HG02973 (cell line): ENCODE results near the gene TMEM59L.

Experiments used
- ATAC-seq: cut with Tn5 transposase; IDR thresholded peaks from one replicate; pipeline ENCODE4 v1.9.1; 2021; ENCODE audit warnings: moderate library complexity; ENCODE audit not compliant: unreplicated experiment

The TMEM59L gene

DNA sequence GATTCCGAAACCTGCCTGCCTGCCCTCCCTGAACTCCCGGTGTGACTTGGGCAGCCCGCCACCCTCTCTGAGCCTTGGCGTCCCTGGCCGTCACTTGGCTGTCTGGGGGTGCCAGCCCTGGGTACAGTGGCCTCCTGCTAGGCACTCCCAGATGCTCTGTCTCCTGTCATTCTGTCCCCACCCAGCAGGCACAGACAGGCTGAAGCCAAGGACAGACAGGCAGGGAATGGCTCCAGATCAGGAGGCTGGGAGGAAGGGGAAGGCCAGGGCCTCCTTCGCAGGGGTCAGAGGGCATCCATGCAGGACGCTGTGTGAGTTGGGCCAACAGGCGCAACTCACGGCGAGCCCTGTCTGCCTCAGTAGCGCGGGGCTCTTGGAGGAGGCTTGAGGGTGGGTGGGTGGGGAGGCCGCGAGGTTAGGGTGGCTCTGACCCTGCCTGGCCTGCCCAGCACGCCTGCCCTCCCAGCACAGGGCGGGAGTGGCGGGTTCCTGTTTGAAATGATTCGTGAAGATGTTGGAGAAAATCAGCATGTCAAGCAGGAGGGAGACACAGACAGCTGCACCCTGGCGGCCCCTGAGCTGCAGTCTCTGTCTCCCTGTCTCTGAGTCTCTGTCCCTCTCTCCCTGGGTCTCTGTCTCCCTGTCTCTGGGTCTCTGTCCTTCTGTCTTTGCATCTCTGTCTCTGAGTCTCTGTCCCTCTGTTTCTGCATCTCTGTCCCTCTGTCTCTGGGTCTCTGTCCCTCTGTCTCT lies 43.8 kb downstream of the TMEM59L start:
- ATAC-seq, result no peak

DNA sequence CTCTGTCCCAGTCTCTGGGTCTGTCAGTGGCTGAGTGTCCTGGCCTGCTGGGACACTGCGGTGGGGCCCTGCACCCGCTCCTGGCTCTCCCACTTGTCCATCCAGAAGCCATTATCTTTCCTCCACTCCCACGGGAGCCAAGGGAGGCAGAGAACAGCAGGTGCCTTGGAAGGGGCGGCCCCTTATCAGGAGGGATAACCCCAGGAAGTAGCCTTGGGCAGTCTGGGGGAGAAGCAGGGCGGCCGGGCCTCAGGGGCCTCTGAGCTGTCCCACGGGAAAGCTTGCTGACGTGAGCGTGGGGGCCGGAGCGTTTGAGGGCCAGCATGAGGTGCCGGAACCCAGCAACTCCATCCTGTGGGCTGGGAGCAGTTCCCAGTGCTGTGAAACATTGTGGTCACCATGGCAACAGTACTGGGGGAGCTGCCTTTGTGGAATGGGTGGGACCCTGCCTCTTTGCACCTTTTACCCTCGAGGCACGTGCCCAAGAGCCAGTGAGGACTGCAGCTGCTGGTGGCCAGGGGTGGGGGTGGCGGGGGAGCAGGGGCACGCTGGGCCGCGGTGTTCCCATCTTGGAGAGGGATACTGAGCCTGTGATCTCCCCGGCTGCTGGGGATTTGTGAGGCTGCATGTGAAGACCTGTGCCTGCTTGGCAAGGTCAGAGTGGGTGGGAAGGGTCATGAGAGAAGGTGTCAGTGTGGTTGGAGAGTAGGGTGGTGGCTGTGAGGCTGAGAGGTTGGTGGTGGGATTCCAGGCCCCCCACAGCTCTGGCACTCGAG lies 45.1 kb downstream of the TMEM59L start:
- ATAC-seq, result no peak

DNA sequence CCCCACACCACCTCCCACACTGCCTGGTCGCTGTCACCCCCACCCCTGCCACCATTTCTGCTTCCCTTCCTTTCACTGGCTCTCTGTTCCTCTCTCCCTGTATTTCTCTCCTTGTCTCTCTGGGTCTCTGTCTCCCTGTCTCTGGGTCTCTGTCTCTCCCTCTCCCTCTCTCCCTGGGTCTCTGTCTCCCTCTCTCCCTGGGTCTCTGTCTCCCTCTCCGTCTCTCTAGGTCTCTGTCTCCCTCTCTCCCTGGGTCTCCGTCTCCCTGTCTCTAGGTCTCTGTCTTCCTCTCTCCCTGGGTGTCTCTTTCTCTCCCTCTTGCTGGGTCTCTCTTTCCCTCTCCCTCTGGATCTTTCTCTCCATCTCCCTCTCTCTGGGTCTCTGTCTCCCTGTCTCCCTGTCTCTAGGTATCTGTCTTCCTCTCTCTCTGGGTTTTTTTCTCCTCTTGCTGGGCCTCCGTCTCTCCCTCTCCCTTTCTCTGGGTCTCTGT lies 45.7 kb downstream of the TMEM59L start:
- no peak for ATAC-seq

DNA sequence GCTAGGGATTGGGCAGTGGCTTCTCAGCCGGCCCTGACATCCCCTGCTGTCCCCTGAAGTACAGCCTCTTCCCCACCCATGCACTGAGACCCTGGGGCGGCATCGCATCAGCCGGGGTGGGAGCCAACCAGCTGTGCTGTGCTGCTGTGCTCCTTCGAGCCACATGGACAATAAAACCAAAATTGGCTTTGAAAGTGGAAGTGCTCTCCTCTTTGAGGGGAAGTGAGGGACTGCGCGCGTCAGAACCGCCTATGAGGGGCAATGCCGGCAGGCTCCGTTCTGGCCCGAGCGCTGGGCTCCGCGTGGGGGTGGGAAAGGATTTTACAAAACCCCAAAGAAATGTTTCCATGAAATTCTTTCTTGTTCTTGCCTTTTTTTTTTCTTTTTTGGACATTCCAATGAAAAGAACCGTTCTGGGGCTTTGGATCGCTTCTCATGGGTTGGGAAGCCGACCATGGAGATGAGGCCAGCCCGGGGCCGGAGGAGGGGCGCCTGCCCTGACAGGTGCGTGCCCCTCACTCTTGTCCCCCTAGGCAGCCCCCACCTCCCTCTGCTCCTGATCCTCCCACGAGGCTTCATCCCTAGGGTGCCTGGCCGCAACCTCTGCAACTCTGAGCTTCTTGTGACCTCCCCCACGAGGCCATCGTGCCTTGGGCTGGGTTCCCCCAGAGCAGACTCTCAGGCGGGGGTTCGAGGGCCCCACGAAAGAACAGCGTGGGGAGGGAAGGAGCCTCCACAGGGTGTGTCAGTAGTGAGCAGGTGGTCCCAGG lies 46.8 kb downstream of the TMEM59L start:
- no peak for ATAC-seq

DNA sequence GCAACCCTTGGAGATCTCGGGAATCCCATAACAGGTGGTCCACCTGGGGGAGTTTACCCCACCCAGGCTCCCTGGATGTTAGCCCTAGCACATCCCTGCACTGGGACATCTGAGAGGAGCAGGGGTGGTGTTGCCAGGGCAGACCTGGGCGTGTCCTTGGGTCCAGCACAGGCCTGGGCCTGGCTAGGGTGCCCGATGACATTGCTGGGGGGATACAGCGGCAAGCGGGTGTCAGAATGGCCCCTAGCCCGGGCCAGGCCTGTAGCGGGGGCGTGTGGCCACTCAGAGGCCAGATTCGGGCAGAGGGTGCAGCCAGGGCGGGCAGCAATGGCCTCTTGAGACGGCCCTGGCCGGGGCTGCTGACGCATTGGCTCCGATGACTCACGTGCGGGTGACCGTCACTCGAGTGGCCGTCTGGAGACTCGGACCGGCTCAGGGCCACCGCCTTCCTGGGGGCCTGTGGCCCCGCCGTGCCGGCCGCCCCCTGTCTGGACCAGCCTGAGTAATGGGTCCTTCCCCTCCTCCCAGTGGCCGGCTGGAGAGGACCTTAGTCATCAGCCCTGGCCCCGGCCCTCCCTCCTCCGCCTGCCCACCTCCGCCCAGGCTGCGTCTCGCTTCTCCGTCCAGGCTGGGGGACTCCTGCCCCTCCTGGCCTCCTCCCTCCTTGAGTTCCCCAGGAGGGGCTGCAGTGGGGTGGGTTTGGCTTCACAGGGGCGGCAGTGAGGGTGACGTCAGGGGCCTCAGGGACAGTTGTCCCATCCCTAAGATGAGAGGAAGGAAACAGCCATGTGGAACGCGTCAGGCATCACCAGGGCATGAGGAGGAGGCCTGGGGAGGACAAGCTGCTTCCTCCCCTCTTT lies 47.6 kb downstream of the TMEM59L start:
- no peak for ATAC-seq

DNA sequence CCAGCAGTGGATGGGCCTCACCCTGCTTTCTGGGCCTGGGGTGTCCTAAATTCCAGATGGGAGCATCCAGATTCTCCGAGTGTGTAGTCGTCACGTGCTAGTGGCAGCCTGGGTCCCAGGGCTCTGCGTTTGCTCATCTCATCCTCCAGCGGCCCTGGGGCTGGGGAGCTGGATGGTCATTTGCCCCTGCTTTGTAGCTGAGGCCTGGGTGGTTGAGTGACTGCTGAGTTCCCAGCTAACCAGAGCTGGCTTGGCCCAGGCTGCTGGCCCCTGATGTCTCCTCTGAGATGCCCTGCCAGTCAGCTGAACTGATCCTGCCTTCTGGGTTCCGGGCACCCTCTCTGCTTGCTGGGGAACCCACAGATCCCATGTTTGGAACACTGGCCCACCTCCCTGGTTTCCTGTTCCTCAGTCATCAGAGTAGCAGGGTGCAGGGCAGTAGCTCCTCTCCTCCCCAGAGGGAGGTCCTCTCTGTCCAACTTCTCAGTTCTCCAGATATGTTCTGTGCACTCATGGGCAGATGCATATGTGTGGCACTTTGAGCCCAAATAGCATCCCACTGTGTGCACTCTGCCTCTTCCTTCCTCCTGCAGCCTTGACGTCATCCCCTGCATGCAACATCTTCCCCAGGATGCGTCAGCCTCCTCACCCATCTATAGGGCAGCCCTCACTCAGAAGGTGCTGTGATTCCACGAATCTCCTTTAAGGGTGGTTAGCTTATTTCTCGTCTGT lies 48.4 kb downstream of the TMEM59L start:
- no peak for ATAC-seq

DNA sequence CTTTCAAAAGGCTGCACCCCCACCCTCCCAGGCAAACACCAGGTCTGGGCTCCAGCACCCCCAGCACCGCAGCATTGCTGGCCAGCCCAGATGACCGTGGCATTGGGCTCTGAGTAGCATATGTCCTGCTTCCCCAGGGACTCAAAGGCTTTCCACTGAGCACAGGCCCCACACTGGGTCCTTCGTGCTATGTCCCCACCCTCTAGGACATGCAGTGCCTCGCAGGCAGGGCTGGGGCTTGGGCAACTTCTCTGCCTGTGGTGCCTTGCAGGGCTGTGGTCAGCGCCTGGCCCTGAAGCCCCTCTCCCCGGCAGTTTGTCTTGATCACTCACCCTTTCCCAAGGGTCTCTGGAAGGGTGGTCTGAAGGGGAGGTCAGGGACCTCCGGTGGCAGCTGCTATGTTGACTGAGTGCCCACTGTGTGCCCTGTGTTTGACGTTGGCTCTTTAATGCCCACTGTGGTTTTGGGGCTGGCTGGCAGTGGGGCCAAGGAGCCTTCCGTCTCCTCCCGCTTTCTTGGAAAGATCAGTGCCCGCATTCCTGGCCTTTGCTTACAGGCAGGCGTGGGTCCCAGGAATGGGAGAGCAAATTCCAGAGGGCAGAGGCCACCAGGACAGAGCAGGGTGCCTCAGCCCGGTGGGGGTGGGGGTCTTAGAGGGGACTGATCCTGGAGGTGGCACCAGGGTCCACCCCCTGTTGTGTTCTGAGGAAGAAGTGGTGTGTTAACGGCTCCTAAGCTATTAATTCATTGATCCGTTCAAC lies 50.5 kb downstream of the TMEM59L start:
- ATAC-seq, result no peak

DNA sequence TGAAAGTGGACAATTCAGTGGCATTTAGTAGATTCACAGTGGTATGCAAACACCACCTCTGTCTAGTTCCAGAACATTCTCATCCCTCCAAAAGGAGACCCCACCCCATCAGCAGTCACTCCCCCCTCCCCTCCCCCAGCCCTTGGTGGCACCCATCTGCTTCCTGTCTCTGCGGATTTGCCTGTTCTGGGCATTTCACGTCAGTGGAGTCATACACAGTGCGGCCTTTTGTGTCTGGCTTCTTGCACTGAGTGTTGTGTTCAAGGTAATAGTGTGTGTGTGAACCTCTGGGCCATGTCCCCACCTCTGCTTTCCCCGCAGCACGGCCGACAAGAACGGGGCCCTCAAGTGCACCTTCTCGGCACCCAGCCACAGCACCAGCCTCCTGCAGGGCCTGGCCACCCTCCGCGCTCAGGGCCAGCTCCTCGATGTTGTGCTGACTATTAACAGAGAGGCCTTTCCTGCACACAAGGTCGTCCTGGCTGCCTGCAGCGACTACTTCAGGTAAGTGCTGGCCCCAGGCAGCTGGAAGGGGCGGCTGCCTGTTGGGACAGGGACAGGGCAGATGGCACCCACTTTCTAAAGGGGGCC lies 51.4 kb downstream of the TMEM59L start:
- ATAC-seq, result no peak

DNA sequence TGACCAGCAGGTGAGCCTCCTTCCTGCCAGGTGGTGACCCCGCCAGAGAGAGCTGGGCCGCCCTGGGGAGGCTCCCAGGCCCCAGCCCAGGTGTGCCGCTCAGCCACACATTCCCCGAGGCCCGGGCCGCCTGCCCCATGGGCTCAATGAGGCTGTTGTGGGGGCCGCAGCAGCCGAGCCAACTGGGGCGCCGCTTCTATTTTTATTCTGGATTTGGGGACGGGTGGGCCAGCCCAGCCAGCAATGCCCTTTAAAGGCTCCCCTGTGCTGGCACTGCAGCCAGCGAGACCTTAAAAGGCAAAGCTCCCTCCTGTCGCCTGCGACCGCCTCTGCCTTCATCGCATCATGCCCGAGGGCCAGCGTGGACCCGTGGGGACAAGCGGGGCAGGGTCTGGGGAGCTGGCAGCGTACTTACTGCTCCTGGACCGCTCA lies 53.1 kb downstream of the TMEM59L start:
- no peak for ATAC-seq

DNA sequence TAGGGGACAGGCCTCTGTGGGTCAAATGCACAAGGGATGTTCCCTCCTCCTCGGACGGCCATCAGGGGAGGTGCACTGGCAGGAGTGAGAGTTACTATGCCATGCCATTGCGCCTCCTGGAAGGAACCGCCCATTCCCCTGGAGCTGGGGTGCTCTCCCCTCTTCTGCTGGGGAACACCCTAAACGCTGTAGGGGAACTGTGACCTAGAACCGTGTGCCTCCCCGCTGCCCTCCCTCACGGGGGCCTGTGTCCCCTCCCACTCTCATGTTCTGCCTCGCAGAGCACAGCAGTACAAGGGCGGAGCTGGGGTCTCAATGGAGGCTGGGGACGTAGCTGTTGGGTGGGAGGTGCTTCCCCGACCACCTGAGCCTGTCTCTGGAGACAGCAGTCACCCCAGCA lies 53.6 kb downstream of the TMEM59L start:
- no peak for ATAC-seq

DNA sequence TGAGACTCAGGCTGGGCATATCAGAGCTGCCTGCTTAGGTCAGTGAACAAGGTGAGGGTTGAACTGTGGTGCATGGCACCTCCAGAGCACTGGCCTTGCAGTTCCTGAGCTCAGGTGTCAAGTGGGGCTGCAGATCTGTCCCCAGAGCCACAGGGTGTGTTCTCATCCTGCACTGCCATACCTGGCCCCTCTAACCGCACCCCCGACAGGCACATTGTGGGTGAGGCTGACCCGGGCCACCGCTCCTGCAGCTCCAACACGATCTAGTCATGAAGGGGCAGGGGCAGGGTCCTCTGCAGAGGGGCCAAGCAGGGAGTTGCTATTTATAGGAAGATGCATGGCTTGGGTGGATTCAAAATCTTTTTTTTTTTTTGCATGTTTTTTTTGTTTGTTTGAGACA lies 54.1 kb downstream of the TMEM59L start:
- no peak for ATAC-seq

DNA sequence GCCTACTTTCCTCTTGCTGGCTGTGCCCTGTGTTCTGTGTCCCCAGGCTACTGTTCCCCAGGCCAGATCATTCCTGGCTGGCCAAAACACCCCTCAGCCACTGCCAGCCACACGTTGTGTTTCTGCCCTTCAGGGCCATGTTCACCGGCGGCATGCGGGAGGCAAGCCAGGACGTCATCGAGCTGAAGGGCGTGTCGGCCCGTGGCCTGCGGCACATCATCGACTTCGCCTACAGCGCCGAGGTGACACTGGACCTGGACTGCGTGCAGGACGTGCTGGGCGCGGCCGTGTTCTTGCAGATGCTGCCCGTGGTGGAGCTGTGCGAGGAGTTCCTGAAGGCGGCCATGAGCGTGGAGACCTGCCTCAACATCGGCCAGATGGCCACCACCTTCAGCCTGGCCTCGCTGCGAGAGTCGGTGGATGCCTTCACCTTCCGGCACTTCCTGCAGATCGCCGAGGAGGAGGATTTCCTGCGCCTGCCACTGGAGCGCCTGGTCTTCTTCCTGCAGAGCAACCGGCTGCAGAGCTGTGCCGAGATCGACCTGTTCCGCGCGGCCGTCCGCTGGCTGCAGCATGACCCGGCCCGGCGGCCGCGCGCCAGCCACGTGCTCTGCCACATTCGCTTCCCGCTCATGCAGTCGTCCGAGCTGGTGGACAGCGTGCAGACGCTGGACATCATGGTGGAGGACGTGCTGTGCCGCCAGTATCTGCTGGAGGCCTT lies 55.0 kb downstream of the TMEM59L start:
- no peak for ATAC-seq

DNA sequence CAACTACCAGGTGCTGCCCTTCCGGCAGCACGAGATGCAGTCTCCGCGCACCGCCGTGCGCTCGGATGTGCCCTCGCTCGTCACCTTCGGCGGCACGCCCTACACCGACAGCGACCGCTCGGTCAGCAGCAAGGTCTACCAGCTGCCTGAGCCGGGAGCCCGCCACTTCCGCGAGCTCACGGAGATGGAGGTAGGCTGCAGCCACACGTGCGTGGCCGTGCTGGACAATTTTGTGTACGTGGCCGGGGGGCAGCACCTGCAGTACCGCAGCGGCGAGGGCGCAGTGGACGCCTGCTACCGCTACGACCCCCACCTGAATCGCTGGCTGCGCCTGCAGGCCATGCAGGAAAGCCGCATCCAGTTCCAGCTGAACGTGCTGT lies 55.6 kb downstream of the TMEM59L start:
- no peak for ATAC-seq

DNA sequence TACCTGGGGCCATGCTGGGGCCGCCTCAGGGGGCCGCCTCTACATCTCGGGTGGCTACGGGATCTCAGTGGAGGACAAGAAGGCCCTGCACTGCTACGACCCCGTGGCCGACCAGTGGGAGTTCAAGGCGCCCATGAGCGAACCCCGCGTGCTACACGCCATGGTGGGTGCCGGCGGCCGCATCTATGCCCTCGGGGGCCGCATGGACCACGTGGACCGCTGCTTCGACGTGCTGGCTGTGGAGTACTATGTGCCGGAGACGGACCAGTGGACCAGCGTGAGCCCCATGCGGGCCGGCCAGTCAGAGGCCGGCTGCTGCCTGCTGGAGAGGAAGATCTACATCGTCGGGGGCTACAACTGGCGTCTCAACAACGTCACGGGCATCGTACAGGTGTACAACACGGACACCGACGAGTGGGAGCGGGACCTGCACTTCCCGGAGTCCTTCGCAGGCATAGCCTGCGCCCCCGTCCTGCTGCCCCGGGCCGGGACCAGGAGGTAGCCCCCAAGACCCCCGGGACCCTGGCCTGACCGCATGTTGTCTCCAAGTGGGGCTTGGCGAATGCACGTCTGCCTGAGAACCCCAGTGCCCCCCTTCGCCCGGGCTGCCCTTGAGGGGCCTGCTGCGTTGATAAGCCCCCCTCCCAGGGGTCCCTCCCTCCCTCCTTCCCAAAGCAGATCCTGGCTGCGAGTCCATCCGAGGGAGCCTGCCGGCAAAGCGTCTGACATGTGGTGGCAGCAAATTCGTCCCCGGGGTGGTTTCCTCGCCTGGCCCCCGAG lies 56.3 kb downstream of the TMEM59L start:
- no peak for ATAC-seq

DNA sequence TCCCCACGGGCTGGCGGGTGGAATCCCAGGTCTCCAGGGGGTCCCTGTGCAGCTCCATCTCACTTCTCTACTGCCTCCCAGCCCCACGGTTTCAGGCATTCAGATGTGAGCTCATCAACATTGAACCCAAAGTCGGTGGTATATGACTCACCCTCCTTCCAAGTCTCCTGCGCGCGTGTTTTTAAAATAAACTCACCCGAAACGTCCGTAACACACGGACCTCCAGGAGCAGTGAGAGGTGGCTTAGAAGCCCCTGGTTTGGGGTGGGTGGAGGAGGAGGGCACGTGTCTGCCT lies 56.8 kb downstream of the TMEM59L start:
- no peak for ATAC-seq

DNA sequence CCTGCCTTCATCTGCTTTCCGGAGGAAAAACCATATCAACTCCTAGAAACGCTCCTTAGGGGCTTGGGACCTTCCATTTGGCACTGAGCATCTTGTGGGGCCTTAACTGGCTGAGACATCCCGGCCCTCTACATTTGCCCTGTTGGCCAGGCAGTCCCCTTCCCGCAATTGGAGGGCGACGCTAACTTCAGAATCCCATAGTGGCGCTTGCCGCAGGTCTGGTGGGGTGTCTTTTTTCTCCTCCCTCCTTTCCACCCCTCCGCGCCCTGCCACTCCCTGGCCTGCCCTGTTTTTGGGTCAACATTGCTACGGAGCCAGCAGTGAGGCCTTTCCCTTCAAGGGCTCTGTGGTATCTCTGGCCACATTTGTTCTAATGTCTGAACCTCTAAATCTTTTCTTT lies 57.2 kb downstream of the TMEM59L start:
- ATAC-seq, result no peak

DNA sequence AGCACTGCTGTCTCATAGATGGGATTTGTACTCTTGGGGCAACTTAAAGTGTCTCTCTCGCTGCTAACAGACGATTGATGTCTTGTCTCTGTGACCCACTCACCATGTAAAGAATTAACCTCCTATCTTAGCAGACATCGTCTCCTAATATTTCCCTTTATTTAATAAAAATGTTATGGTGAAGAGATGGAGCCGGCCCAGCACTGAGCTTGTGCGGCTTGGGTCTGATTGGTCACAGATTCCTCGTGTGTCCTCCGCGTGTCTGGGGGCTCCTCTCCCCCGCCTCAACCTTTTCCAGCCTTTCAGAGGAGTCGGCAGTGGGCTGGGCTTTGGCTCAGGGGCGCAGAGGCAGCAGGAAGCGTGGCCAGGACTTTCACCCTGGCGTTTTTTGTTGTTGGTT lies 57.6 kb downstream of the TMEM59L start:
- no peak for ATAC-seq
